IPS-NIHi7 (cell line): Measurements from ENCODE around the gene SENP5.
"Not testable (repeated sequence)": the region's sequence is repeated elsewhere in the genome, so short reads cannot be mapped to it uniquely, and the experiment has no call there.

Source experiments
- DNase-seq: peaks from one replicate; pipeline ENCODE4 v3.0.0; 2012; ENCODE audit warnings: mixed read lengths; ENCODE audit errors: extremely low spot score

SENP5 gene

DNA sequence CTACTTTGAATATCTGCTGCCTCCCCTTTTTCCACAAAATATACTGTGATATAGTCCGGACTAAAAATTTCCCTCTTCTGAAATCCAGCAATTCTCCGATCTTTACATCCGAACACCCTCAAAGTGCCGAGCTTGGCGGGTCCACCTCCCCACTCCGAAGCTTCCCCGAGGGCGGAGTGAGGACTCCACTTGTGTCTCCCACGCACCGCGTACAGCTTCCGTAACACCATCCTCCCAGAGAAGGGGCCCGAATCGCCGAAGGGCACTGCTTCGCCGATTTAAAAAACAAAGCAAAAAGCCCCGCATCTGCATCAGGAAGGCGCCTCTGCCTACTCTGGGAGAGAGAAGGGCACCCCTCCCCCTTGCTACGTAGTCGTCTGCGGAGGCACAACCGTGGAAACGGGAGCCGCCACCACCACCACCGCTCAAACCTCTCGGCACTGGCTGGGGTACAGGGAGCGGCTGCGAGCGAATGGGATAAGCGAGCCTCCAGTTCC, 74.1 kb downstream of the SENP5 start:
- peak; percentile 57 for DNase-seq

DNA sequence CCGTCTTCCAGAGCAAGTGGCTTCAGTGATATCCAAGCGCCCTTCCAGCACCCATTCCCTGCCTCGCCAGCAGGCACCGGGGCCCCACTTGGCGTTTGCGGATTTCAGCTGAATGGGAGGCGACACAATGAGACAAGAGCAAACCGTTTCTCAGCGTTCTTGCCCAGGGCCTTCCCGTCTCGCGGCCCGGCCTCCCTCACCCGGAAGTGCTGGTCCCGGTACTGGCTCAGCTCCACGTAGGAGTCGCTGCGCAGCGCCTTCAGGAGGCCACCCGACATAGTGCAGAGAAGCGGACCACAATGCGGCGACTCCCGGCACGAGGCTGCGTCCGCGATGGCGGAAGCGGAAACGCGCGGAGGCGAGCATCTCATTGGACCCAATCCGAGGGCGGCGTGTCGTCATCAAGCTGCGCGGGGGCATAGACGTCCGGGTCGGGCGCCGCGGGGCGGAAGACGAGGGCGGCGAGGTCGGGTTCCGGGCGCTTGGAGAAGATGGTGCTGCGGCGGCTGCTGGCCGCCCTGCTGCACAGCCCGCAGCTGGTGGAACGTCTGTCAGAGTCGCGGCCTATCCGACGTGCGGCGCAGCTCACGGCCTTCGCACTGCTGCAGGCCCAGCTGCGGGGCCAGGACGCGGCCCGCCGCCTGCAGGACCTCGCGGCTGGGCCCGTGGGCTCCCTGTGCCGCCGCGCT, 74.7 kb downstream of the SENP5 start, which contains the start of gene NCBP2:
Gene NCBP2, minus strand, starts transcription at position 303 of the 689 bp plus-strand sequence. Its CDS starts 25 bp downstream, at position 278.
- DNase-seq, result peak; percentile 96

DNA sequence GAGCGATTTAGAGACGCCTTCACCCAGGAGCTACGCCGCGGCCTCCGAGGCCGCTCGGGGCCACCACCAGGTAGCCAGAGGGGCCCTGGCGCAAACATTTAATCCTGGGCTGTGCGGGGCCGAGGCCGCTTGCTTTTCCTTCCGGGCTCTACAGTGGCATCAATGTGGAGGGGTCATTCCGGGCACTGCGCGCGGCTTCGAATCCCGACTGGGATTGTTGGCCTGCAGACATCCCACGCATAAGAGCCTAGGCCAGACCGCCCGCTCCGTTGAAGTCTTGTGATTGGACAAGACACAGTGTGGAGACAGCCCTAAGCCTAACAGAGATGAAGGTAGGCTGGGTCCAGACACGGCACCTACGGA, 75.2 kb downstream of the SENP5 start:
- DNase-seq, result no peak

DNA sequence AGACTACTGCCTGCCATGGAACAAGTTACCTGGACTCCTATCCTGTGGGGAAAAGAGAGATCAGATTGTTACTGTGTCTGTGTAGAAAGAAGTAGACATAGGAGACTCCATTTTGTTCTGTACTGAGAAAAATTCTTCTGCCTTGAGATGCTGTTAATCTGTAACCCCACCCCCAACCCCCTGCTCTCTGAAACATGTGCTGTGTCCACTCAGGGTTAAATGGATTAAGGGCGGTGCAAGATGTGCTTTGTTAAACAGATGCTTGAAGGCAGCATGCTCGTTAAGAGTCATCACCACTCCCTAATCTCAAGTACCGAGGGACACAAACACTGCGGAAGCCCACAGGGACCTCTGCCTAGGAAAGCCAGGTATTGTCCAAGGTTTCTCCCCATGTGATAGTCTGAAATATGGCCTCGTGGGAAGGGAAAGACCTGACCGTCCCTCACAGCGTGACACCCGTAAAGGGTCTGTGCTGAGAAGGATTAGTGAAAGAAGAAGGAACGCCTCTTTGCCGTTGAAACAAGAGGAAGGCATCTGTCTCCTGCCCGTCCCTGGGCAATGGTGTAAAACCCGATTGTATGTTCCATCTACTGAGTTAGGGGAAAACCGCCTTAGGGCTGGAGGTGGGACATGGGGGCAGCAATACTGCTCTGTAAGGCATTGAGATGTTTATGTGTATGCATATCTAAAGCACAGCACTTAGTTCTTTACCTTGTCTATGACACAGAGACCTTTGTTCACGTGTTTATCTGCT, 76.5 kb downstream of the SENP5 start:
- not testable (repeated sequence) for DNase-seq

DNA sequence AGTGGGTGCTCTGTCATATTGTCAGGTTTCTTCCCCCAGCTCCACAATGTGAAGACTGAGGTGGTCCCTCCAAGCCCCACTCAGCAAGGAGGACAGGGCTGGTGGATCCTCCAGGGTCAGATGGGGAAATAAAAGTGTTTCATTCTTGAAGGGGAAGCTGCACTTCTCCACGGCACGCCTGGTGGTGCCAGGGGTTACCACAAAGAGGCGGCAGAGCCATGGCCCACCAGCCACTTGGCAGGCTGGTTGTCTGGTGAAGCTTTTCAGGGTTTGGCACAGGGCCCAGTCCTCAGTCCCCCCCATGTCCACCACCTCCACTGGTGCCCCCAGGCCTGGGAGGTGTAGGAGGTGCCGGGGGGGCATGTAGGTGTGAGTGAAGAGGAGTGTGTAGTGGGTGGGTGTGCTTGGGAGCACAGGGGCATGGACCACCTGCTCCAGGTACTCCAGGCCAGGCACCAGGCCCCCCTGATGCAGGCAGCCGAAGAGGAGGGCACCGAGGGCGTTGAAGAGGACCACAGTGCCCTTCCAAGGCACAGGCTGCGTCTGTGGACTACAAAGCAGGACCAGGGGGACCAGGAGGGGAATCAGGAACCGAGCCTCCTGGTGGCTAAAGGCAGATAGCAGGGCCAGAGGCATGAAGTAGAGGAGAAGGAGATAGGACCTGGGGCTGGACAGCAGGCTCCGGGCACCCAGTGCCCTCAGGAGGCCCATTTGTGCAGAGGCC, 79.6 kb downstream of the SENP5 start:
- DNase-seq, result peak; percentile 30

DNA sequence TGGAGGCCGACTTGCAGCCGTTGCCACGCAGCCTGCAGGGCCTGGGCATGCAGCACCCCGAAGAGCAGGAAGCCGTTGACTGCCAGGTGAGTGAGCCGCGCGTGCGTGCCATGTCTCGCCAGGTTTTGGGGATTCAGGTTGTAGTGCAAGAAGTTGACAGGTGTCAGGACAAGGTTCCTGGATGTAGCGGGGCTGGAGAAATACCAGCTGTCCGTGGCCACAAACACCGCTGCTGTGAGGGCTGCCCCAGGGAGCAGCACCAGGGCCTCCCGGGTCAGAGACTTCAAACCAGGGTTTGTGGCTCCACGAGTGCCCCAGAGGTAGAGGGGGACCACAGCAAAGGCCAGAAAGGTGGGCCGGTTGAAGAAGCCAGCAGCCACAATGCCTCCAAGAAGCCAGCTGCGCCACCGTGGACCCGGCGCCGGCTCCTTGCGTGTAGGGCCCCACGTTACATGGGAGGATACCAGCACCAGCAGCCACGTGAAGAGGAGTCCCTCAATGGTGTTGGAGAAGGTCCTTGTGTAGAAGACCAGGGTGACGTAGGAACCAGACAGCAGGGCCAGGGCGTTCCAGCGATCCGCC, 80.2 kb downstream of the SENP5 start:
- DNase-seq, result no peak

DNA sequence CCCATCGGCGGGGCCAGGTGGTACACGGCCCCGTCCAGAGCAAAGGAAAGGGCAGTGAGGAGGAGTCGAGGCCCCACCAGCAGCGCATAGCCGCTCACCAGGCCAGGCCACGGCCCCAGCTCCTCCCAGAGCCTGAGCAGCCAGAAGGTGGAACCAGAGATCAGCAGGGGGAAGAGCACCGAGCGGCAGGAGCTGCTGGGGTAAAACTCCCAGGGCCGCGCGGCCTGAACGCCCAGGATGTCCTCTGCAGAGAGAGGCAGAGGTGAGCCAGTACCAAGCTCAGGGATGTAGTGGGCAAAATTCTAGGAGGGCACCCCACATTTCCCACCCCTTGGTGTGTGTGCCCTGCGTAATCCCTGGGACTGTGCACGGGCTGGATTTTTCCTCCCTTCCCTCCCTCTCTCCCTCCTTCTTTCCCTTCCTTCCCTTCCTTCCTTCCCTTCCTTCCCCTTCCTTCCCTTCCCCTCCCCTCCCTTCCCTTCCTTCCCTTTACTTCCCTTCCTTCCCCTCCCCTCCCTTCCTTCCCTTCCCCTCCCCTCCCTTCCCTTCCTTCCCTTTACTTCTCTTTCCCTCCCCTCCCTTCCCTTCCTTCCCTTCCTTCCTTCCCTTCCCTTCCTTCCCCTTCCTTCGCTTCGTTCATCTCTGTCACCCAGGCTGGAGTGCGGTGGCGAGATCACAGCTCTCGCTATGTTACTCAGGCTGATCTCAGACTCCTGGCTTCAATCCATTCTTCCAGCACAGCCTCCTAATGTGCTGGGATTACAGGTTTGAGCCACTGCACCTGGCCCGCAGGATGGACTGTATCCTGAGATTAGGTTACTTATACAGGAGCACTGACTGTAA, 80.9 kb downstream of the SENP5 start:
- DNase-seq, result peak; percentile 76

DNA sequence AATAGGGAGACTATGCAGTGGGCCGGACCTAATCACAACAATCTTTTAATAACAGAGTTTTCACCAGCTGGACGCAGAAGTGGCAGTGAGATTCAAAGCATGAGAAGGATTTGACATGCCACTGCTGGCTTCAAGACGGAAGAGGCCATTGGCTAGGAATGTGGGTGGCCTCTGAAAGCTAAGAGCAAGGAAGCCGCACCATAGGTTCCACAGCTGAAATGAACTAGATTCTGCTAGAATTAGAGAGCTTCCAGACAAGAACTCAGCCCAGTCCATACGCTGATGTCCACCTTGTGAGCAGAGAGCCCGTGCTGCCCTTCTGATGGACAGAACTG, 81.5 kb downstream of the SENP5 start:
- DNase-seq, result no peak

DNA sequence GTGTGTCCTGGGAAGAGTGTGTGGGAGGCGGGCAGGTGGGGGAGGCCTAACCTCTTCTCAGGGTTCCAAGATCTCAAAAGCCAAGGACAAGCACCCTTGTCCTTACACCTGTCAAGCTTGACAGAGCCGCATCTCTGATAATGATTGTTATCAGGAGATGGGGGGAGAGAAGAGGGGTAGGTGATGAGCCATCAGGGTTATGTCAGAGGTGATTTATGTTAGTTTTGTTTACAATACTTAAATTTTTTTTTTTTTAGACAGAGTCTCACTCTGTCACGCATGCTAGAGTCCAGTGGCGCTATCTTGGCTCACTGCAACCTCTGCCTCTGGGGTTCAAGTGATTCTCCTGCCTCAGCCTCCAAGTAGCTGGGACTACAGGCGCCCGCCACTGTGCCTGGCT, 82.0 kb downstream of the SENP5 start:
- no peak for DNase-seq

DNA sequence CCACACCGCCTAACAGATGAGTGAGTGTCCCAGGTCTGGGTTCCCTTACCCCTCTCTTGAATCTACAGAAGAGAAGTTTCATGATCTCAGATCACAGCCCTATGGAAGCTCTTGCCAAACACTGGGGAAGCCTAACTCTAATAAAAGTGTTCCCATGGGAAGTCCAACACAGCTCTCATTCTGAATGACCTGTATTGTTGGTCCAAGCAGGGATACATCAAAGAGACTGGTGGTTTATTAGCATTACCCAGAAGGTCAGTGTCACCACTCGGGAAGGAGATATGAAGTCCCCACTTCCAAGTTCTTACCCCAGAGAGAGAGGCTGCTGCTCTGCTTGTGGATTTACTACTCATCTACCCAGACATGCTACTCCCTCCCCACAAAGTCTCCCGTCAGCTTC, 83.7 kb downstream of the SENP5 start:
- no peak for DNase-seq

DNA sequence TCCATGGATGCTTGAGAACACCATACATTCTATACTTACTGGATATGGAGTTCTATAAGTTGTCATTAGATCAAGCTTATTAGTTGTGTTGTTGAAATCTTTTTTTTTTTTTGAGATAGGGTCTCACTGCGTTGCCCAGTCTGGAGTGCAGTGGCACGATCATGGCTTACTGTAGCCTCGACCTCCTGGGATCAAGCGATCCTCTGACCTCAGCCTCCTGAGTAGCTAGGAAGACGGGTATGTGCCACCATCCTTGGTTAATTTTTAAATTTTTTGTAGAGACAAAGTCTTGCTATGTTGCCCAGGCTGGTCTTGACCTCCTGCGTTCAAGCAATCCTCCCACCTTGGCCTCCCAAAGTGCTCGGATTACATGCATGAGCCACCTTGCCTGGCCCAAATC, 87.1 kb downstream of the SENP5 start:
- no peak for DNase-seq

DNA sequence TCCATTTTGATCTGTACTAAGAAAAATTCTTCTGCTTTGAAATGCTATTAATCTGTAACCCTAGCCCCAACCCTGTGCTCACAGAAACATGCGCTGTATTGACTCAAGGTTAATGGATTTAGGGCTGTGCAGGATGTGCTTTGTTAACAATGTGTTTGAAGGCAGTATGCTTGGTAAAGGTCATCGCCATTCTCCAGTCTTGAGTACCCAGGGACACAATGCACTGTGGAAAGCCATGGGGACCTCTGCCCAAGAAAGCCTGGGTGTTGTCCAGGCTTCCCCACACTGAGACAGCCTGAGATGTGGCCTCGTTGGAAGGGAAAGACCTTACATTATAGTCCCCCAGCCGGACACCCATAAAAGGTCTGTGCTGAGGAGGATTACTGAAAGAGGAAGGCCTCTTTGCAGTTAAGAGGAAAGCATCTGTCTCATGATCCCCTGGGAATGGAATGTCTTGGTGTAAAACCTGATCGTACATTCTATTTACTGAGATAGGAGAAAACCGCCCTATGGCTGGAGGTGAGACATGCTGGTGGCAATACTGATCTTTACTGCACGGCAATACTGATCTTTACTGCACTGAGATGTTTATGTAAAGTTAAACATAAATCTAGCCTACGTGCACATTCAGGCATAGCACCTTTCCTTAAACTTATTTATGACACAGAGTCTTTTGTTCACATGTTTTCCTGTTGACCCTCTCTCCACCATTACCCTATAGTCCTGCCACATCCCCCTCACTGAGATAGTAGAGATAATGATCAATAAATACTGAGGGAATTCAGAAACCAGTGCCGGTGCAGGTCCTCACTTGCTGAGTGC, 94.6 kb downstream of the SENP5 start:
- DNase-seq, result no peak

DNA sequence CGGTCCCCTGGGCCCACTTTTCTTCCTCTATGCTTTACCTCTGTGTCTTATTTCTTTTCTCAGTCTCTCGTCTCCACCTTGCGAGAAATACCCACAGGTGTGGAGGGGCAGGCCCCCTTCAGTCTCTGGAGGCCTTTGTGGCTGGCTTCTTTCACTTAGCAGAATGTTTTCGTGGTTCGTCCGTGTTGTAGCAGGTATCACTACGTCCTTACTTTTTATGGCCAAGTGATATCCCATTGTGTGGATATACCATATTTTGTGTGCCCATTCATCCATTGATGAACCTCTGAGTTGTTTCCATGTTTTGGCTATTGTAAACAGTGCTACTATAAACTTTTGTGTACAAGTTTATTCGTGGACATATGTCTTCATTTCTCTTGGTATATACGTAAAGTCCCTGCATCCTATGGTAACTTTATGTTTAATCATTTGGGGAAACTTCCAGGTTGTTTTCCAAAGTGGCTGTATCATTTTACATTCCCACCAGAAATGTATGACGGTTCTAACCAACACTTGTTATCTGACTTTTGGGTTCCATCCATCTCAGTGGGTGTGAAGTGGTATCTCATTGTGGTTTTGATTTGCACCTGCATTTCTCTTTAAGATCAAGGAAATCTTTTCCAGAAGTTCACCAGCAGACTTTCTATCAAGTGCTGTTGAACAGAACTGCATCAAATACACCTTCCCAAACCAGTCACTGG, 95.4 kb downstream of the SENP5 start:
- no peak for DNase-seq

DNA sequence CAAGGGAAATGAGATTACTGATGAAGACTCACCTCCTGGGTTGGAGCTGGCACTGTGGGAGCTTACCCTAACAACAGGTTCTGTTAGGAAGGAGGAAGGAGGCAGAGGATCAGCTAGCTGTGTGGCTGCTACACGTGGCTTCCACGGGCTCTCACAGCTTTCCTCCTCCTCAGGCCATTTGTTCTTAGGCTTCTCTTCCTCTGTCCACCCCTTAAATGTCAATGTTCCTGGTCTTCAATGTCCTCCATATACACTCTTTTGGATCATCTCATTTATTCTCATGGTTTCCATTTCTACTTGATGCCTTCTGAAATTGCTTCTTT, 95.9 kb downstream of the SENP5 start:
- DNase-seq, result no peak

DNA sequence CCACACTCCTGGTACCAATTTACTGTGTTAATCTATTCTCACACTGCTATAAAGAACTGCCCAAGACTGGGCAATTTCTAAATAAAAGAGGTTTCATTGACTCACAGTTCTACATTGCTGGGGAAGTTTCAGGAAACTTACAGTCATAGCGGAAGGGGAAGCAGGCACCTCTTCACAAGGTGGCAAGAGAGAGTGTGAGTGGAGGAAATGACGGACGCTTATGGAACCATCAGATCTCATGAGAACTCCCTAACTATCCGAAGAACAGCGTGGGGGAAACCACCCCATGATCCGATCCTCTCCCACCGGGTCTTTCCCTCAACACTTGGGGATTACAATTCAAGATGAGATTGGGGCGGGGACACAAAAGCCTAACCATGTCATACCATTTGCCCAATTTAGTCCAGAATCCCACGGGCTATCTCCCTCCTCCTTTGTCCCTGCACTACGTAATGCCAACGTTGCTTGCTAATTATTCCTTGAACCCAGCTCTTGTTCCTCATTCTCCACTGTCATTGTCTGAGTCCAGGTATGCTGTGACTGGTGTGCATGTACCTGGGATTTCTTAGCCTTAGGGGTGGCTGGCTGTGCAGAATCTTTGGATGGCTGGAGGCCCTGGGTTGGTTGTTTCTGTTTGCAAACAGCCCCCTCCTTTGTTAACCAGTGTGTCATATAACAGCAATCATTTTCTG, 97.5 kb downstream of the SENP5 start:
- no peak for DNase-seq

DNA sequence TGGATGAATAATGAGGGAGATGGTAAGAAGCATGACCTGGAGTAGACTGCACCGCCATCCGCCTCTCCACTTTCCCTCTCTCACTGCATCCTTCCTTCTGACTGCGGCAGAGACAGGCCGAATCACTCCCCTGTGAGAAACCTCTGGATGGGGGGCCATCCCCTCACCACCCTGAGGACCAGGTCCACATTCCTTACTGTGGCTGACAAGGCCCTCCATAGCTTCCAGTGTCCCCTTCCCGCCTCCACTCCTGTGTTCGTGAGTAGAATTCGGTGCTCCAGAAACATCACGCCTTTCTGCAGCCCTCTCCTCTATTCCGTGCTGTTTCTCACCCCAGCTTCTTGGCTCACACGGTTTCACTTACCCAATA, 98.1 kb downstream of the SENP5 start:
- no peak for DNase-seq

DNA sequence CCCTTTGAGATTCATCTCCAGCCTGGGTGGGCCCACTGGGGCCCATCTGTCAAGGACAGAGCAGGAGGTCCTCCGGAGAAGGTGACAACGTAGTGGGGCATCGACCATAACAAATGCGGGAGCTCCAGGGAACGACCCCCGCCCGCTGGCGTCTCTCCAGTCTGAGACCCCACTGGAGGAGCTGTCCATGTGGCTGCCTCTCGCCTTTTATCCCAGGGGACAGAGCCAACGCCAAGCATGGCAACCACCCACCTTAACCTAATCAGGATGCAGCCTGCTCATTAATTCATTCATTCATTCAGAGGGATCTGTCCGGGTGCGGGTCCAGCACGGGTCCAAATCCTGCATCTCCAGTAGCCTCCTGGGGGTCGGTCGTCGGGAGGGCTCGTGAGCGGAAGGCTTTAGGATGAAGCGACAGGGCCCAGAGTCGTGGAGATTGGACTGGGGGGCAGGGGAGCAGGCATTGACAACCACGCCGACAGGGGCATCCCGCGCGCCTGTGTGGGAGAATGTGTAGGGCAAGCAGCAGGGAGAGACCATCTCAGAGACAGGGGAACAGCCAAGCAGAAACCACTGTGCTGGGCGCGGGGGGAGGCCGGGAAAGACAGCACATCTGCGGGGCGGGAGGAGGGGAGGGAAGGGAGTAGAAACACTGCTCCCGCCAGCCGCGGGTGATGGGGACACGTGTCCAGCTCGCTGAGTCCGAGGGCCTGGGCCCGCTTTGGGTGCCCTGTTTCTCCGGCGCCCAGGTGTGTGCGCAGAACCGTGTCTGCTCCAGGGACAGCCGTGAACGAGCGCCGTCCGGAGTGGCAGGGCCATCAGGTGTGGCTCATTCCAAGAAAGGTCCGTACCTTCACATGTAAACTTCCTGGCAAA, 99.0 kb downstream of the SENP5 start:
- DNase-seq, result no peak

DNA sequence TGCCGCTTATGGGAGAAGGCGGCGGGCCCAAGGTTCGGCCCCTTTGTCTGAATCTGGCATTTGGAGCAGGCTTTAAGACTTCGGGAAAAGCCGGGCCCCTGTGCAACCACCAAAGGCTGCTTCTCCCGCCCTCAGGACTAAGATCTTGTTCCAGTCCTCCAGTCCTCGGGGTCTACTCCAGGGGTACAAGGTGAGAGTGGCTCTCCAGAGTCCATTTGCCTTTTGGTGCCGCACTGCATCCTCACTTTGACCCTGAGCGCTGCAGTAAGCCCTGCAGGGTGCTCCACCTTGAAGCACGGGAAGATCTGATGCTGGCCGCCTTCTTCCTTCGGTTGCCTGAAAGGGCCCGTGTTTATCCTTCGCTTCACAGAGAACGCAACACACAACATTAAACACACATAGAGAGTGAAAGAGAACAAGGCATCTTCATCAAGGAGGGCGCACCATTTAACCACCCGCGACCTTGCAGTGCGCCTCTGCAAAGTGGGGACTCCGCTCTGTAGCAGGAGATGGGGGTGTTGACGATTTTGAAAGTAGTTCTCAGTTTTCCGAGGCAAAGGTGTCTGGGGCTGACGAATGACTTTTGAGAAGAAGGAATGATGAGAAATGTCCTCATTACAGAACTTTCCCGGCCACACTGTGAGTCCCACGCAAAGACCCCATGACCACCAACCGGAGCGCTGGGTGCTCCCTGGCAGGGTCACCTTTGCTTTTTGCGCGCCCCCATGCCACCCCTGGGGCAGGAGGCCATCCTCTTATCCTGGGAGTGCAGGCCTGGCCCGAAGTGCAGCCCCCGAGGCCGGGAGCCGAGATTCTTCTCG, 99.9 kb downstream of the SENP5 start:
- no peak for DNase-seq
